Measurements from ENCODE around the gene SUSD4. TPM values are rescaled to one million over a fixed set of nuclear protein-coding genes. Genes with fewer than 3 reads are reported as not detected.

The SUSD4 gene
- total RNA-seq, 1 experiment from 2014 or later, result 2.3 TPM

DNA sequence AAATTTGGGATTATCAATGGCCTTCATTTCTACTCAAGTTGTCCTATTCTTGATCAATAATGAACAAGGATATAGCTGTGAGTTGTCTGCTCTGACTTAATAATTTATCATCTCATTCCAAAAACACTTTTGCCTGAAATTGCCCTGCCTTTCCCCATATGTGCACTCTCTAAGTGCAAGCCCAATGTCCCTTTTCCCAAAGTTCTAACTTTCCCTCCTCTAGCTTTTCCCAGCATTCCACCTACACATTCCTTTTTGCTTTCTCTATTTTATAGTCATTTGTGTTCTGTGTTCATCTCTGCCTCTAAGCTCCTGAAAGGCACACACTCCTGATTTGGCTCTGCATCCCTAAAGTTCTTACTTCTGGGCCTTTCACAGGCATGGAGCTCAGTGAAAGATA is 34.7 kb downstream of the SUSD4 start:
- ChIA-PET POLR2A (interaction anchor here (1.4 kb wide), 2 partner anchors 149 to 194 kb away, joined by 3 to 5 read pairs; no protein-coding TSS in a partner anchor), CTCF (interaction anchor here (0.6 to 2.3 kb wide), 6 partner anchors 8 to 628 kb away, joined by 3 to 8 read pairs (median 4); no protein-coding TSS in a partner anchor)
- no TSS peak for BruUV-seq (replicated peaks)
- intact Hi-C loops (cut with micrococcal nuclease), result no loop called here
- Mint-ChIP-seq H3K27me3 (ENCODE audit: insufficient read depth, unreplicated experiment) (peaks cover 14% of the 10 kb centered on the region), H3K4me1 (ENCODE audit: insufficient read depth, unreplicated experiment) (peaks cover 9% of the 10 kb centered on the region), H3K36me3 (ENCODE audit: insufficient read depth, unreplicated experiment) (no peaks in the 10 kb centered on the region), H3K27ac (ENCODE audit: low read depth, unreplicated experiment) (no peak overlapping the region), H3K9me3 (ENCODE audit: unreplicated experiment) (no peaks in the 10 kb centered on the region), H3K4me3 (ENCODE audit: unreplicated experiment) (no peak overlapping the region)
- TF ChIP-seq CTCF (IDR thresholded peaks at IDR 0.05; ENCODE audit: unreplicated experiment), result no peak
- no peak for DNase-seq (ENCODE audit: unreplicated experiment)

DNA sequence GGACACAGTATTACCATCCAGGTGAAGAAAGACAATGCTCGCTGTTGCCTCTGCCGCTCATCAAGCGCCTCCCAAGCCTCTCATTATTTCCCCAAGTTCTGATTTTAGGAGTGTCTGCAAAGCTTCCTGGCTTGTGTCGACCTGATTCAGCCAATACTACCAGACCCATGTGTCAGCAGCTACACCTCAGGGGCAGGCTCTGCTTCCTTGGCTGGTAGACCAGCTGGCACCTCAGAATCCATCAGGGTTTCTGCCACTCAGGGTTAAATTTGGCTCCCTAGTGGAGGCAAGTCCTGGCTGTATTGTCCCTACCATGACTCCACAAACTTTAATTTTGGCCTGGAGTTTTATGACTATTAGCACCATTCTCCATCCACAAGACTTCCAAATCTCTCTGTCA is 35.4 kb downstream of the SUSD4 start:
- Mint-ChIP-seq H3K9me3 (ENCODE audit: unreplicated experiment) (no peaks in the 10 kb centered on the region), H3K4me1 (ENCODE audit: insufficient read depth, unreplicated experiment) (peaks cover 9% of the 10 kb centered on the region), H3K27ac (ENCODE audit: low read depth, unreplicated experiment) (no peak overlapping the region), H3K36me3 (ENCODE audit: insufficient read depth, unreplicated experiment) (no peaks in the 10 kb centered on the region), H3K27me3 (ENCODE audit: insufficient read depth, unreplicated experiment) (peaks cover 10% of the 10 kb centered on the region), H3K4me3 (ENCODE audit: unreplicated experiment) (no peak overlapping the region)
- TF ChIP-seq CTCF (IDR thresholded peaks at IDR 0.05; ENCODE audit: unreplicated experiment), result no peak
- ChIA-PET CTCF (interaction anchor here (1.3 to 2.3 kb wide), 3 partner anchors 8 to 205 kb away, joined by 3 to 8 read pairs (median 4); no protein-coding TSS in a partner anchor), POLR2A (interaction anchor here (1.4 kb wide), 2 partner anchors 148 to 193 kb away, joined by 3 to 5 read pairs; no protein-coding TSS in a partner anchor)
- DNase-seq (ENCODE audit: unreplicated experiment), result no peak
- intact Hi-C loops (cut with micrococcal nuclease), result no loop called here
- no TSS peak for BruUV-seq (replicated peaks)

- peaks cover 16% of the 10 kb centered on the region for H3K27me3 Mint-ChIP-seq (ENCODE audit: insufficient read depth, unreplicated experiment)
- H3K9me3 Mint-ChIP-seq (ENCODE audit: unreplicated experiment), result no peaks in the 10 kb centered on the region
- no peak overlapping the region for H3K4me3 Mint-ChIP-seq (ENCODE audit: unreplicated experiment)
- no peaks in the 10 kb centered on the region for H3K36me3 Mint-ChIP-seq (ENCODE audit: insufficient read depth, unreplicated experiment)
- DNase-seq (ENCODE audit: unreplicated experiment), result peak; percentile 91
- no peak for TF ChIP-seq CTCF (IDR thresholded peaks at IDR 0.05; ENCODE audit: unreplicated experiment)
- no peak overlapping the region for H3K27ac Mint-ChIP-seq (ENCODE audit: low read depth, unreplicated experiment)
- H3K4me1 Mint-ChIP-seq (ENCODE audit: insufficient read depth, unreplicated experiment), result peaks cover 6% of the 10 kb centered on the region
- ChIA-PET POLR2A (interaction anchor here (0.5 to 0.9 kb wide), 2 partner anchors 23 to 29 kb away, joined by 3 to 4 read pairs; no protein-coding TSS in a partner anchor), CTCF (interaction anchor here (0.6 to 1.3 kb wide), 5 partner anchors 10 to 529 kb away, joined by 3 to 4 read pairs (median 3); no protein-coding TSS in a partner anchor)
- intact Hi-C loops (cut with micrococcal nuclease), result no loop called here
- BruUV-seq (replicated peaks), result no TSS peak
These were observed 37.2 kb downstream of the SUSD4 start for GRCh38 chr1:223326776-223327175.

- no peak for DNase-seq (ENCODE audit: unreplicated experiment)
- H3K36me3 Mint-ChIP-seq (ENCODE audit: insufficient read depth, unreplicated experiment), result no peaks in the 10 kb centered on the region
- intact Hi-C loops (cut with micrococcal nuclease), result no loop called here
- H3K27me3 Mint-ChIP-seq (ENCODE audit: insufficient read depth, unreplicated experiment), result peaks cover 16% of the 10 kb centered on the region
- ChIA-PET CTCF (interaction anchor here (0.5 to 2.0 kb wide), 6 partner anchors 12 to 481 kb away, joined by 3 to 5 read pairs (median 3); no protein-coding TSS in a partner anchor), POLR2A (interaction anchor here (0.6 kb wide), 1 partner anchor 20 kb away, joined by 3 read pairs; no protein-coding TSS in a partner anchor)
- no peak overlapping the region for H3K27ac Mint-ChIP-seq (ENCODE audit: low read depth, unreplicated experiment)
- BruUV-seq (replicated peaks), result no TSS peak
- H3K4me1 Mint-ChIP-seq (ENCODE audit: insufficient read depth, unreplicated experiment), result no peaks in the 10 kb centered on the region
- no peaks in the 10 kb centered on the region for H3K9me3 Mint-ChIP-seq (ENCODE audit: unreplicated experiment)
- no peak for TF ChIP-seq CTCF (IDR thresholded peaks at IDR 0.05; ENCODE audit: unreplicated experiment)
- no peak overlapping the region for H3K4me3 Mint-ChIP-seq (ENCODE audit: unreplicated experiment)
These were observed 40.2 kb downstream of the SUSD4 start for GRCh38 chr1:223323491-223324484.
